NCI-H1048 (cell line): ENCODE data around the gene CLCA2.

Experiments
- DNase-seq: peaks from one replicate; lab custom pipeline; 2025; lab: John Stamatoyannopoulos, UW

Gene CLCA2, protein sequence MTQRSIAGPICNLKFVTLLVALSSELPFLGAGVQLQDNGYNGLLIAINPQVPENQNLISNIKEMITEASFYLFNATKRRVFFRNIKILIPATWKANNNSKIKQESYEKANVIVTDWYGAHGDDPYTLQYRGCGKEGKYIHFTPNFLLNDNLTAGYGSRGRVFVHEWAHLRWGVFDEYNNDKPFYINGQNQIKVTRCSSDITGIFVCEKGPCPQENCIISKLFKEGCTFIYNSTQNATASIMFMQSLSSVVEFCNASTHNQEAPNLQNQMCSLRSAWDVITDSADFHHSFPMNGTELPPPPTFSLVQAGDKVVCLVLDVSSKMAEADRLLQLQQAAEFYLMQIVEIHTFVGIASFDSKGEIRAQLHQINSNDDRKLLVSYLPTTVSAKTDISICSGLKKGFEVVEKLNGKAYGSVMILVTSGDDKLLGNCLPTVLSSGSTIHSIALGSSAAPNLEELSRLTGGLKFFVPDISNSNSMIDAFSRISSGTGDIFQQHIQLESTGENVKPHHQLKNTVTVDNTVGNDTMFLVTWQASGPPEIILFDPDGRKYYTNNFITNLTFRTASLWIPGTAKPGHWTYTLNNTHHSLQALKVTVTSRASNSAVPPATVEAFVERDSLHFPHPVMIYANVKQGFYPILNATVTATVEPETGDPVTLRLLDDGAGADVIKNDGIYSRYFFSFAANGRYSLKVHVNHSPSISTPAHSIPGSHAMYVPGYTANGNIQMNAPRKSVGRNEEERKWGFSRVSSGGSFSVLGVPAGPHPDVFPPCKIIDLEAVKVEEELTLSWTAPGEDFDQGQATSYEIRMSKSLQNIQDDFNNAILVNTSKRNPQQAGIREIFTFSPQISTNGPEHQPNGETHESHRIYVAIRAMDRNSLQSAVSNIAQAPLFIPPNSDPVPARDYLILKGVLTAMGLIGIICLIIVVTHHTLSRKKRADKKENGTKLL

GRCh38 chr1:86423873-86424272, at the start of gene CLCA2:
Gene CLCA2, plus strand, starts transcription at chr1:86424171. Its CDS starts 77 bp downstream, at chr1:86424248.
- DNase-seq, result no peak

- no peak for DNase-seq
Observed at GRCh38 chr1:86375688-86376087, 48.3 kb upstream of the CLCA2 start.

DNA sequence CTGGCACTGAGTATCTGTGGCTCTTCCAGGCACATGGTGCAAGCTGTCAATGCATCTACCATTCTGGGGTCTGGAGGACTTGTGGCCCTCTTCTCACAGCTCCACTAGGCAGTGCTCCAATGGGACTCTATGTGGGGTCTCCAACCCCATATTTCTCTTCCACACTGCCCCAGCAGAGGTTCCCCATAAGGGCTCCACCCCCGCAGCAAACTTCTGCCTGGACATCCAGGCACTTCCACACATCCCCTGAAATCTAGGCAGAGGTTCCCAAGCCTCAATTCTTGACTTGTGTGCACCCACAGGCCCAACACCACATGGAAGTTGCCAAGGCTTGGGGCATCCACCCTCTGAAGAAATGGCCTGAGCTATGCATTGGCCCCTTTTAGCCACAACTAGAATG, 46.6 kb upstream of the CLCA2 start:
- DNase-seq, result no peak

GRCh38 chr1:86378813-86379212, 45.2 kb upstream of the CLCA2 start:
- DNase-seq, result no peak

DNA sequence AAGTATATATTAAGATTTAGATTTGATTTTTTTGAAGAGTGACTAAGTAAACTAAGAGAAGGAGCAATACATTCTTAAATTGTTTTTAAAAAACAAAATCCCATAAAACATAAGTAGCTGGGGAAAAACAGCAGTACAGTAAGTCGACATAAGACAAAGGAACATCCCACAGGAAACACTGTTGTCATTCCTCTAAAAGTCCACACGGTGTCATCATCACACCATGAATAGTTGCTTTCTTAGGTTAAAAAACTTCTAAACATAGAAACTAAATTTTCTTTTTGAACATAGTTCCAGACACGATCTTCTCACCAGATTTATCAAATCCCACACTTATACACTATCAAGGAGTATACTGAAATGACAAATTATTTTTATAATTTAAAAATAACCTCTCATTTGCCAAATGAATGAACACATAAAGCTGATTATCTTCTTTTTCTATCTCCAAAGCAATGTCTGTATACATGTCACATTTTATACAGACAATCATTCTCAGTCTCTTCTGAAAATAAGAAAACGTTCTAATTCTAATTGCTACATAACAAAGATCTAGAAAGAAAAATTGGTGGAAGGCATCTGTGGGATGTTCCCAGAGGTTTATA, 43.6 kb upstream of the CLCA2 start:
- DNase-seq, result peak; percentile 4

- no peak for DNase-seq
Observed at GRCh38 chr1:86381223-86381622, 42.7 kb upstream of the CLCA2 start.

- DNase-seq, result no peak
Observed at GRCh38 chr1:86382878-86383277, 41.1 kb upstream of the CLCA2 start.

DNA sequence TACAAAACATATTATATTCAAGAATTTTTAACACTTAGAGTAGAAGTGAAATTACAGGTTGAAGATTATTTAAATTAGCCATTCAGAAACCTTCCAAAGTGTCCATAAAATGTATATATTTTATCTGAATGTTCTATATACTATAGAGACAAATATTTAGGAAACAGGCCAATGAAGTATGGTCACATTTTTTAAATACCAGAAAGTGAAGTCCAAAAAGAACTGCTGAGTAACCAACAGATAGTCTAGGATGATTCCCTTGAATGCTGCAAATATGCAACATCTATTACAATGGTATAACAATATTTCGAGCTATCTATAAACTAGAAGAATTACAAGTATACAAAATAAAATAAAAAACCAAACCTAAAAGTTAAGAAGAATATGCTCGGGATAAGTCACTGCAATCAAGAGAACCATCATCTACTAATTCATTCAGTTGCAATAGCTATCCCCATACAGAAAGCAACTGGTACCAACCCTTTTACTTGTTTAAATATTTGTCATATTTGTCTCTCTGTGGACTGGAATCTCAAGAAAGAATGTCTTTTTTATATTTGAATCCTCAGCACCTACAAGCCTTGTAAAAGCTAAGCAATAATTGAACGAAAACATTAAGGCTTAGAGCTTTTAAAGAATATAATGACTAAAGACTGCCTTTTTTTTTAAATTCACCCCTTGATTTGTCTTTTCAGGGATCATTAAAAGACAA, 35.9 kb upstream of the CLCA2 start:
- DNase-seq, result no peak

DNA sequence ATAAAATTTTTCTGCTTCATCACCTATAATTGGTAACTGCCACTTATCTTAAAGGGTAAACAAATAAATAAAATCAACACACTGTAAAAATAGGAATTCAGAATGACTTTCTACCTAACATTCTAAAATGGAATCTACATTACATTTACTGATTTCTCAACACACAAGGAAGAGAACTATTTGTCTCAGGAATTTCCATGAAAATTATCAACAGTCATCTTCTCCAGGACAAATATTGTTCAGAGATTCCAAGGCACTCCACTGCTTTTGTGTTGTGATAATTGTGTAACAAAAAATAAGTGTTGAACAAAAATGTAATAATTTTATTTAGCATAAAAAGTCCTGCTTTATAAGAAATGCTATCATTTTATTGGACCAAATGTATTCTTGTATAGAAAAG, 35.2 kb upstream of the CLCA2 start:
- DNase-seq, result no peak

DNA sequence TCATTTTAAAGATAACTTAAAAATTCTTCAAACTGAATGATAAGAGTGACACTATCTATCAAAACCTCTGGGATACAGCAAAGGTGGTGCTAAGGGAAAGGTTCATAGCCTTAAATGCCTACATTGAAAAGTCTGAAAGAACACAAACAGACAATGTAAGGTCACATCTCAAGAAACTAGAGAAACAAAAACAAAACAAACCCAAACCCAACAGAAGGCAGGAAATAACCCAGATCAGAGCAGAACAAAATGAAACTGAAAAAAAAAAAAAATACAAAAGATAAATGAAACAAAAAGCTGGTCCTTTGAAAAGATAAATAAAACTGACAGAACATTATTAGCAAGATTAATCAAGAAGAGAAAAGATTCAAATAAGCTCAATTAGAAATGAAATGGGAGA, 34.7 kb upstream of the CLCA2 start:
- no peak for DNase-seq

DNA sequence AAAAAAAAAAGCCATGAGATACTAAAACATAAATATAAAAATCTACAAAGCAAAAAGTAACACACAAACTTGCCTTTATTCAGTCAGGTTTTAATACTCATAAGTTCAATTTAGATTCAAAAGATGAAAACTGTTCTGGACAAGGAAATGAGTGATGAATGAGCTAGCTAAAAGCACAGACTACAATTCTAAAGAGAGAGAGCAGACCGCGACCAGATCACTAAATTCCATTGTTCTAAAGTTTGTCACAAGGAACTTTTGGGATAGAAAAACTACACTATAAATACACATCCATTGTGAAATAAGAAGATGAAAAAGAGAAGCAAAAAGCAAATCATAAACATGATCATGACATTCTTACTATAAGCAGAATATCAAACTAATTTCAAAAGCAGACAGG, 29.6 kb upstream of the CLCA2 start:
- no peak for DNase-seq

- DNase-seq, result peak; percentile 70
Observed at GRCh38 chr1:86395751-86396497, 28.0 kb upstream of the CLCA2 start, which contains the start of gene ODF2L. Gene ODF2L, minus strand, starts transcription at chr1:86396323. Its CDS starts 9,296 bp downstream, at chr1:86387027.

GRCh38 chr1:86396498-86396890, 27.5 kb upstream of the CLCA2 start:
- no peak for DNase-seq

DNA sequence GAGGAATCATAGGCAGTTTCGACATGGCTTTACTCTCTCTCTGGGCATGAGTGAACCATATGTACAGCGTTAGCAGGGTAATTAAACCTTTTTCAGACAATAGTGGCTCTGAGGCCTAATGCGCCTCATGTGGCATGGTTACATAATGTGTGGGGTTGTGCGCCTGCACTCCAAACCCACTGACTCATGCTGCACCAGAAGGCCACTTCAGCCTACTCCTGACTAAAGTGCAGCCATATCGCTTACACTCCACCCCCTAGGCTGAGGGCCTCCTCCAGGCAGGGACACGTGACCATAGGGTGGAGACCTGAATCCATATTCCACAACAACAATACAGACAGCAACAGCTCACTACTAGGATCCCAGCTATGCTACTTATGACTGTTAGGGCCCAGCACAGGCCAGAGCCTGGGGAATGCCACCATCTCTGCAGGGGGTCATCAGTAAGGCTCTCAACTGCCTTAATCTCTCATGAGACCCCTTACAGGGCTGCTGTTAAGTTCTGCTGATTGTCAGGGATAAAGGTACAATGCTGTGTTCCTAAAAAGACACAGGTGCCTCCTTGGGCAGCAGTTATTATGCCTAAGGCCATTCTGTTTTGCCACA, 14.5 kb upstream of the CLCA2 start:
- DNase-seq, result no peak

DNA sequence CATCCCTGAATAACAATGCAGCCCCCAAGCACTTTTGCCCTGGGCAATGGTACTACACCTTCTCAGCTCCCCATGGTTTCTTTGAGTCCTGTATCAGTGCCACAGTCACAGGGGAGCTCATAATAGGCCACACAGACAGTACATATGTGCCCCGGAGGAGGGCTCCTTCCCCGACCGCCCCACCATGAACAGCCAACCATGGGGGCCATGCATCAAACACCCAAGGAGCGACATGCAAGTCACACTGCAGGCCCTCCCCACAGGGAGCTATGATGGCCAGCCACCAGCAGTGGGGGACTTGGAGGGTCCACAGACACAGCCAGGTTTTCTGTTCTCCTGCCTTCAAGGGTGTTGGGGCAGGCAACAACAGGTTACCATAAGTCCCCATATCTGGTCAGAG, 13.1 kb upstream of the CLCA2 start:
- DNase-seq, result no peak

GRCh38 chr1:86416343-86416742, 7.6 kb upstream of the CLCA2 start:
- DNase-seq, result no peak

GRCh38 chr1:86419277-86419903, 4.6 kb upstream of the CLCA2 start:
- no peak for DNase-seq

GRCh38 chr1:86421601-86422280, 2.2 kb upstream of the CLCA2 start:
- DNase-seq, result no peak

DNA sequence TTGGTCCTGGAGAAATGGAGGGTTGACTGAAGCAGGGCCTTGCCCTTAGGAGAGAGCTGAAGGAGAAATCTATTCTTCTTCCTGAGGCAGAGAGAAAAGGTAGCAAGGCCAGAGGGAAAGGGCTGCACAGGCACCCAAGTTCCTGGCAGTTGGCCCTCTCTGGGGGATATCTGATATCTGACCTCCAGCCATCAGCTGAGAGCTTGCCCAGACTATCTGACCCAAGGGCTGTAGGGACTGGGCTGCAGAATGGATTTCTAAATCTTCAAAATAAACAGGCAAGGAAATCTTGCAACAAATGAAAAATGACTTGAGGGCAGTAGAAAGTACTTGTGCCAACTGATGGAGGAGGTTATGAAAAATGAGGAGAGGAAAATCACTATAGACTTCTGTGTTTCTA, 498 bp upstream of the CLCA2 start:
- no peak for DNase-seq
